Body of pancreas (tissue), 4 donors: Measurements from ENCODE around the gene TSPYL4. TPM values are rescaled to one million over a fixed set of nuclear protein-coding genes. Genes with fewer than 3 reads are reported as not detected.

ENCODE experiments used
- ATAC-seq: fragments of 150-250 bp; one replicate; pipeline ENCODE4 v1.9.1; 2016
- DNase-seq, 4 donors: peaks; one replicate each; pipeline ENCODE4 v3.0.0-alpha.2; 2019
- H3K27ac ChIP-seq, 4 donors: fragments of 200-600 bp; sonication (generic); 1 replicate in 3 of 4; 2 replicates in 1 of 4; pipeline versions ENCODE4 v1.5.1 to v1.6.1; 2016 to 2019; ENCODE audit warnings: mild to moderate bottlenecking in 1 of 4, mixed read lengths in 1 of 4, moderate library complexity in 1 of 4
- H3K27me3 ChIP-seq, 2 donors: fragments of 200-600 bp; sonication (generic); one replicate each; pipeline ENCODE4 v1.6.0; 2016; ENCODE audit warnings: mild to moderate bottlenecking in 1 of 2
- H3K36me3 ChIP-seq, 2 donors: fragments of 200-600 bp; sonication (generic); replicated peaks in 1 of 2; 2 replicates each; pipeline ENCODE4 v1.5.1; 2016; ENCODE audit warnings: low read depth in 2 of 2; ENCODE audit not compliant: insufficient read depth in 1 of 2
- H3K4me1 ChIP-seq: fragments of 200-600 bp; sonication (generic); one replicate; pipeline ENCODE4 v1.6.0; 2016
- H3K4me3 ChIP-seq, 2 donors: fragments of 200-600 bp; sonication (generic); 1 replicate in 1 of 2; 2 replicates in 1 of 2; pipeline ENCODE4 v1.5.1; 2016 to 2019
- H3K9me3 ChIP-seq, 3 donors: fragments of 200-600 bp; sonication (generic); 1 replicate in 2 of 3; 2 replicates in 1 of 3; pipeline ENCODE4 v1.5.1; 2016
- POLR2A ChIP-seq, 3 donors: fragments of 450-650 bp; IDR thresholded peaks; one replicate each; pipeline ENCODE4 v1.6.1; 2016; ENCODE audit warnings: antibody characterized with exemption in 3 of 3, mild to moderate bottlenecking in 2 of 3
- WGBS, 2 donors: methylation state at CpG; one replicate each; pipeline ENCODE4 v1.1.5; 2017; 5-methylcytosine and 5-hydroxymethylcytosine counted together
- intact Hi-C: fragments of 100-400 bp; cut with DNase I; formaldehyde crosslinking; loops from one replicate; pipeline ENCODE4 v1.15.1; 2023
- total RNA-seq, 2 donors: library from RNA; depleted of rRNA; stranded (reverse); fragments of >200 nt; gene quantifications; one replicate each; pipeline ENCODE4 v1.1.0, GENCODE V29; 2016
- TF ChIP-seq, protein P1 (sequence below), 7 experiments: fragments of 450-650 bp in 4 of 7; fragments of 200-600 bp in 3 of 7; sonication (generic) in 3 of 7; IDR thresholded peaks; one replicate each; pipeline ENCODE4 v1.5.1; 2016 to 2019; ENCODE audit warnings: antibody characterized with exemption in 7 of 7

Gene TSPYL4
- total RNA-seq, 2 donors from 2014 or later = 8.6 to 12.7 TPM

DNA sequence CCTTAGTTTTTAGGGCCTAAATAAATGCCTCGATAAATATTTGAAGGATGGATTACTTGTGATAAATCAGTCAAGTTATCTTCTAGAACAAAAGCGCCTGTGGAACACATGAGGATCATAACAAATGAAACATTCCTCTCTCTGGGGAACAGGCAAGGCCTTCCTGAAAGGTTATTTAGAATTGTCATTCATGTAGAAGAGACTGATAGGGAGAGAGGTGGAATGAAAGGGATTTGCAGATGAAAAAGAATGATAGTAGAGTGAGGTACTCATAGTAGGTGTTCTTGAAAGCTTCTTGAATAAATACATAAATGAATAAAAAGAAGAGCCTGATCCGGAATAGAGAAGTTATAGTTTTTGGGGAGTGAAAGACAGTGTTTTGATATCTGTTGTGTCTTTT, 30.5 kb downstream of the TSPYL4 start:
- no peak overlapping the region for H3K4me3 ChIP-seq
- H3K4me1 ChIP-seq = no peaks in the 10 kb centered on the region
- no peak for TF ChIP-seq POLR2A (IDR thresholded peaks at IDR 0.05)
- TF ChIP-seq, protein P1, sequence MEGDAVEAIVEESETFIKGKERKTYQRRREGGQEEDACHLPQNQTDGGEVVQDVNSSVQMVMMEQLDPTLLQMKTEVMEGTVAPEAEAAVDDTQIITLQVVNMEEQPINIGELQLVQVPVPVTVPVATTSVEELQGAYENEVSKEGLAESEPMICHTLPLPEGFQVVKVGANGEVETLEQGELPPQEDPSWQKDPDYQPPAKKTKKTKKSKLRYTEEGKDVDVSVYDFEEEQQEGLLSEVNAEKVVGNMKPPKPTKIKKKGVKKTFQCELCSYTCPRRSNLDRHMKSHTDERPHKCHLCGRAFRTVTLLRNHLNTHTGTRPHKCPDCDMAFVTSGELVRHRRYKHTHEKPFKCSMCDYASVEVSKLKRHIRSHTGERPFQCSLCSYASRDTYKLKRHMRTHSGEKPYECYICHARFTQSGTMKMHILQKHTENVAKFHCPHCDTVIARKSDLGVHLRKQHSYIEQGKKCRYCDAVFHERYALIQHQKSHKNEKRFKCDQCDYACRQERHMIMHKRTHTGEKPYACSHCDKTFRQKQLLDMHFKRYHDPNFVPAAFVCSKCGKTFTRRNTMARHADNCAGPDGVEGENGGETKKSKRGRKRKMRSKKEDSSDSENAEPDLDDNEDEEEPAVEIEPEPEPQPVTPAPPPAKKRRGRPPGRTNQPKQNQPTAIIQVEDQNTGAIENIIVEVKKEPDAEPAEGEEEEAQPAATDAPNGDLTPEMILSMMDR (IDR thresholded peaks at IDR 0.05) = no peak
- H3K9me3 ChIP-seq = no peaks in the 10 kb centered on the region
- H3K36me3 ChIP-seq = no peaks in the 10 kb centered on the region
- 73 to 79% methylated on average over 3 of the region's 3 CpGs for WGBS, 2 donors
- intact Hi-C loops = no loop called here
- no peaks in the 10 kb centered on the region for H3K27me3 ChIP-seq
- ATAC-seq (no peak), DNase-seq (no peak)
- no peak overlapping the region for H3K27ac ChIP-seq

GRCh38 chr6:116221911-116222310, 32.0 kb downstream of the TSPYL4 start:
- Histone ChIP-seq H3K36me3 (no peaks in the 10 kb centered on the region), H3K4me3 (no peak overlapping the region), H3K27ac (no peak overlapping the region), H3K9me3 (no peaks in the 10 kb centered on the region), H3K4me1 (no peaks in the 10 kb centered on the region), H3K27me3 (no peaks in the 10 kb centered on the region)
- TF ChIP-seq, protein P1 (IDR thresholded peaks at IDR 0.05) = no peak
- TF ChIP-seq POLR2A (IDR thresholded peaks at IDR 0.05) = no peak
- no peak for DNase-seq
- WGBS, 2 donors = 84 to 96% methylated on average over 2 of the region's 2 CpGs
- intact Hi-C loops = no loop called here
- no peak for ATAC-seq

GRCh38 chr6:116221067-116221466, 32.8 kb downstream of the TSPYL4 start:
- DNase-seq = no peak
- Histone ChIP-seq H3K4me1 (no peaks in the 10 kb centered on the region), H3K27ac (no peak overlapping the region), H3K27me3 (no peaks in the 10 kb centered on the region), H3K4me3 (no peak overlapping the region), H3K36me3 (no peaks in the 10 kb centered on the region), H3K9me3 (no peaks in the 10 kb centered on the region)
- no peak for TF ChIP-seq POLR2A (IDR thresholded peaks at IDR 0.05)
- TF ChIP-seq, protein P1 (IDR thresholded peaks at IDR 0.05) = no peak
- WGBS, 2 donors = 83 to 85% methylated on average over 3 of the region's 3 CpGs
- intact Hi-C loops = no loop called here
- ATAC-seq = no peak

- Histone ChIP-seq H3K9me3 (no peaks in the 10 kb centered on the region), H3K27ac (no peak overlapping the region), H3K4me3 (no peak overlapping the region), H3K36me3 (no peaks in the 10 kb centered on the region), H3K4me1 (no peaks in the 10 kb centered on the region), H3K27me3 (no peaks in the 10 kb centered on the region)
- DNase-seq (no peak), ATAC-seq (no peak)
- TF ChIP-seq, protein P1 (IDR thresholded peaks at IDR 0.05) = no peak
- TF ChIP-seq POLR2A (IDR thresholded peaks at IDR 0.05) = no peak
- intact Hi-C loops = no loop called here
- WGBS, 2 donors = 63 to 81% methylated on average over 5 of the region's 5 CpGs
Measured at GRCh38 chr6:116218866-116219265, 35.0 kb downstream of the TSPYL4 start.

- no peak for TF ChIP-seq POLR2A (IDR thresholded peaks at IDR 0.05)
- TF ChIP-seq, protein P1 (IDR thresholded peaks at IDR 0.05) = peak in 6 of 7 experiments; percentile 29 to 49 (median 42)
- 47 to 51% methylated on average over 3 of the region's 3 CpGs for WGBS, 2 donors
- DNase-seq (no peak), ATAC-seq (no peak)
- Histone ChIP-seq H3K36me3 (no peaks in the 10 kb centered on the region), H3K27me3 (no peaks in the 10 kb centered on the region), H3K9me3 (no peaks in the 10 kb centered on the region), H3K4me1 (no peaks in the 10 kb centered on the region), H3K27ac (no peak overlapping the region), H3K4me3 (no peak overlapping the region)
- intact Hi-C loops = no loop called here
Measured at GRCh38 chr6:116218172-116218633, 35.7 kb downstream of the TSPYL4 start.
